AG10803 (cell line): ENCODE results near the gene PDE9A.
"Not testable (repeated sequence)": the region's sequence is repeated elsewhere in the genome, so short reads cannot be mapped to it uniquely, and the experiment has no call there.

Source experiments
- DNase-seq: peaks from one replicate; pipeline ENCODE4 v3.0.0; 2010; ENCODE audit warnings: low read depth
- H3K4me3 ChIP-seq: 2 replicates; pipeline ENCODE4 v1.5.1; 2011; ENCODE audit warnings: mild to moderate bottlenecking, low read length, control low read depth
- TF ChIP-seq, protein P1 (sequence below): conservative IDR thresholded peaks from 2 replicates; pipeline ENCODE4 v1.5.1; 2011; ENCODE audit warnings: mild to moderate bottlenecking, low read length, control low read depth, inconsistent platforms

The PDE9A gene

DNA sequence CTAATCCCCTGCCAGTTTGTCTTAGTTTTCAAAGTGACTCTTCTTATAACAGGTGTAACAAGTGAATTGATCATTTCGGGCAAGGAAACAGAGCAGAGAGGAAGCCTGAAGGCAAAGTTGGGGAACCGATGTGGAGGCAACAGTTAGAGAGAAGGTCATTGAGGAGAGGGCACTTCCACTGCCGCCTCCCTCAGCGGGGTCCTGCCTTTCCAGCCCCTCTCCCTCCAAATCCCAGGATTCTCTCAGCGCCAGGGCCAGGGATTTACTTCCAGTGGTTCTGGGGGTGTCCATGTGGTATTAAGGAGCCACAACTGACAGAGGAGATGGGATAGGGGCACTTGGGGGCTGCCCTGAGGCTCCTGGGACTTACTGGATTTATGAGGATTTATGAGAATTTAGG, 39.7 kb upstream of the PDE9A start:
- no peak for DNase-seq
- H3K4me3 ChIP-seq: no peak overlapping the region
- TF ChIP-seq, protein P1, sequence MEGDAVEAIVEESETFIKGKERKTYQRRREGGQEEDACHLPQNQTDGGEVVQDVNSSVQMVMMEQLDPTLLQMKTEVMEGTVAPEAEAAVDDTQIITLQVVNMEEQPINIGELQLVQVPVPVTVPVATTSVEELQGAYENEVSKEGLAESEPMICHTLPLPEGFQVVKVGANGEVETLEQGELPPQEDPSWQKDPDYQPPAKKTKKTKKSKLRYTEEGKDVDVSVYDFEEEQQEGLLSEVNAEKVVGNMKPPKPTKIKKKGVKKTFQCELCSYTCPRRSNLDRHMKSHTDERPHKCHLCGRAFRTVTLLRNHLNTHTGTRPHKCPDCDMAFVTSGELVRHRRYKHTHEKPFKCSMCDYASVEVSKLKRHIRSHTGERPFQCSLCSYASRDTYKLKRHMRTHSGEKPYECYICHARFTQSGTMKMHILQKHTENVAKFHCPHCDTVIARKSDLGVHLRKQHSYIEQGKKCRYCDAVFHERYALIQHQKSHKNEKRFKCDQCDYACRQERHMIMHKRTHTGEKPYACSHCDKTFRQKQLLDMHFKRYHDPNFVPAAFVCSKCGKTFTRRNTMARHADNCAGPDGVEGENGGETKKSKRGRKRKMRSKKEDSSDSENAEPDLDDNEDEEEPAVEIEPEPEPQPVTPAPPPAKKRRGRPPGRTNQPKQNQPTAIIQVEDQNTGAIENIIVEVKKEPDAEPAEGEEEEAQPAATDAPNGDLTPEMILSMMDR: no peak

DNA sequence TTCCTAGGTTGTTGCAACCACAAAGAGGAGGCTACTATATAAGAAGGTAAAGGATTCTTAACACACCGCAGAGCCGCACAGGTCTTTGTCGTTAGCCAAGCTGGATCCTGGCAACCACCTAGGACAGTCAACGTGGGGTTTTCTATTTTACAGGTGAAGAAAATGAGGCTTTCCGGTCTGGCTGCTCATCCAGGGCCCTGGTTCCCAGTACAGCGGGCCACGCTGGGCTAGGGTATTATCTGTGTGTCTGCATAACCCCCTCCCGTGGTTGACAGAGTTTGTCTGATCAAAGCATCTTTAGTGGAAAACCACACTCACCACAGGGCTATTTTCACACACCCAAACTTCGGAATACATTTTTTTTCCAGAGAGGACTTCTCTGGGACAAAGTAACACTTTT, 39.0 kb upstream of the PDE9A start:
- no peak overlapping the region for H3K4me3 ChIP-seq
- TF ChIP-seq, protein P1: no peak
- DNase-seq: no peak

DNA sequence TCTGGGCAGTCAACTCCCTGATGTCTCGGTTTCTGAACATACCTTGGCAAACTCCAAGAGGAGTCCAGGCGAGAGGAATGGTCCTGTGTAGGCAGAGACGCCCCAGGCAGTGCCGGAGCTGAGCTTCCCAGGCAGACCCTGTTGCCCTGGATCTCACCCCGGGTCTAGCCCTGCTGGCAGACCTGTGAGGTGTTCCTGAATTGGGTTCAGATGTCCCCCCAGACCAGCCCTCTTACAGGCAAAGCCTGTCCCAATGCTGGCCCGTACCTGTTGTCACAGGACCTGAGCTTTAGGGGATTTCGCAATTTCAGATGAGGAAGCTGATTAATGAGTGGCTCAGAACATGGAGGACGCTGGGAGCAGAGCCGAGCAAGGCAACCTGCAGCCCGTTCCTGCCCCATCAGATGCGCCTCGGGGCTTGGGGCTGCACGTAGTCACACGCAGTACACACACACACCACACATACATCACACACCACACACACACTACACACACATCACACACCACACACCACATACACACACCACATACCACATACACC, 38.5 kb upstream of the PDE9A start:
- no peak overlapping the region for H3K4me3 ChIP-seq
- TF ChIP-seq, protein P1: no peak
- no peak for DNase-seq

DNA sequence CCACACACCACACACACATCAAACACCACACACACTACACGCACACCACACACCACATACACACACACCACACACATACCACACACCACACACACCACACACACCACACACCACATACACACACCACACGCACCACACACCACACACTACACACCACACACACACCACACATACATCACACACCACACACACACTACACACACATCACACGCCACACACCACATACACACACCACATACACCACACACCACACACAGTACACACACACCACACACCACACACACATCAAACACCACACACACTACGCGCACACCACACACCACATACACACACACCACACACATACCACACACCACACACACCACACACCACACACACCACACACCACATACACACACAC, 38.0 kb upstream of the PDE9A start:
- DNase-seq, H3K4me3 ChIP-seq: not testable (repeated sequence)

DNA sequence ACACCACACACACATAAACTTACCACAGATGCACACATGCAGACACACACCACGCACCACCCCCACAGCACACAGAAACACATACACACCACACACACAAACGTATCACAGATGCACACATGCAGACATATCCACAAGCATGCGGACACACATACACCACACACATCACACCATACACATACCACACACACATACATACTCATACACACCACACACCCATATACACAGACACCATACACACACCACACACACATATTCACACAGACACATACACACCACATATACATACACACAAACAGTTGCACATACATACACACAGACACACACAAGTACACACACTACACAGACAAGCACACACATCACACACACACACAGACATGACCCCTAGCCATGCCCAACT, 37.5 kb upstream of the PDE9A start:
- H3K4me3 ChIP-seq: no peak overlapping the region
- DNase-seq: no peak
- TF ChIP-seq, protein P1: no peak

DNA sequence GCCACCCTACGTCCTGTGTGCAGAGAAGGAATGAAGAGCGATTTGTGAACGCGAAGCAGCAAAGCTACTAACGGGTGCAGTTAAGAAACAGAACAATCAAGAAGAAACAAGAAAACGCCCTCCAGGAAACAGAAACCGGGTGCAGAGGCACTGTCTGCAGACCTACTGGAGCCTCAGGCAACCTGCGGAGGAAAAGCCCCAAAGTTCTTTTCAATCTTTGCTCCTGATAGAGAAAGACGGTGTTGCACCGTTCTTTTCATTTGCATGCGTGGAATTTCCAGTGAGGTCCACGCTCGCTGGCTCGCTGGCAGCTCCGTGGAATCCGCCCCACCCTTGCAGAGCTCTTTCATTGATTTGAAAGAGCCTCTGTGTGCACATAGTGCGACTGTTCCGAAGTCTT, 37.0 kb upstream of the PDE9A start:
- no peak overlapping the region for H3K4me3 ChIP-seq
- TF ChIP-seq, protein P1: no peak
- DNase-seq: no peak

DNA sequence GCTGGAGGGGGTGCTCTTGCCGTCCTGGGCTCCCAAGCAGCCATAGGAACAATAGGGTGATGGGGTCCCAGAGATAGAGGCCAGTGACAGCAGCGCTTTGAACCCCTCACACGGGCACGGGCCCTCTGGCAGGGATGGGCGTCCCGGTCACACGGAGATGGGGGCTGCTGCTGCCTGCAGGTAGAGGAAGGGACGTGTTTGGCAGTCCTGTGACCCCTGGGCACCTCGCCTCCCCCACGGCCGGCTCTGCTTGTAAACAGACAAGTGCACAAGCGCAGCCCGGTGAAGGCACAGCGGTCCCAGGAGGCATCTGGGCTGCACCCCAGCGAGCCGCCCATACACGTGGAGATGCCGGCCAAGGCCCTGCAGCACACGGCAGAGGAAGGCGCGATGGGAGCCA, 36.5 kb upstream of the PDE9A start:
- DNase-seq: no peak
- no peak overlapping the region for H3K4me3 ChIP-seq
- TF ChIP-seq, protein P1: no peak

DNA sequence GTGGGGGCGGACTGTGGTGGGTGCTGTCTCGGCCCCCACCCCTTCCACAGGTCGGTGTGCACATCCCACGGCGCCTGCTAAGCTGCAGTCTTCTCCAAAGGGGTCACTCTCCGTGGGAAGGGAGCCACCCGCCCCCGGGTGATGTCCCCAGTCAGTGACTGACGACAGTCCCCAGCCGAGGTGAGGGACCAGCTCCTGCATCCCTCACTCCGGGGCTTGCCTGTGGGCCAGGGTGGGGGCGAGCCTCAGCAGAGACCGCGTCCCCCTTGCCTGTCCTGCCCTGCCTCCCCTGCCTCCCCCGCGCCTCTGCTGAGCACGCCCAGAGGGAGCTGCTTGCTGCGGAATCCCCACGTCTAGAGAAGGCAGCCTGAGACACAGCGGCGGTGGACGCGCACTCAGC, 35.9 kb upstream of the PDE9A start:
- DNase-seq: no peak
- TF ChIP-seq, protein P1: no peak
- H3K4me3 ChIP-seq: no peak overlapping the region
